ENCODE results near the gene MICALL2.

- no peak for TF ChIP-seq CTCF (conservative IDR thresholded peaks at IDR 0.05)
- no peak for TF ChIP-seq ZFX (IDR thresholded peaks at IDR 0.05)
These were observed 22.0 kb upstream of the MICALL2 start for GRCh38 chr7:1481300-1481699.

Measured in C4-2B (cell line).